Spleen (tissue), 11 donors: ENCODE results near the gene FAR2. TPM values are rescaled to one million over a fixed set of nuclear protein-coding genes. Genes with fewer than 3 reads are reported as not detected.
A peak's percentile ranks its signal among the peaks of the same experiment; 100 is the strongest.

Source experiments
- DNase-seq: peaks from one replicate; pipeline ENCODE4 v3.0.0-alpha.2; 2020
- H3K27ac ChIP-seq, 8 donors: fragments of 200-600 bp; sonication (generic) in 7 of 8; 1 replicate in 4 of 8; 2 replicates in 4 of 8; pipeline versions ENCODE4 v1.5.0 to v1.8.0; 2016 to 2021; ENCODE audit warnings: inconsistent platforms in 4 of 8, mild to moderate bottlenecking in 4 of 8, moderate library complexity in 1 of 8
- H3K27me3 ChIP-seq, 7 donors: fragments of 200-600 bp; sonication (generic) in 6 of 7; replicated peaks in 1 of 7; 1 replicate in 4 of 7; 2 replicates in 3 of 7; pipeline versions ENCODE4 v1.5.0 to v1.8.0; 2016 to 2021; ENCODE audit warnings: inconsistent platforms in 3 of 7, mild to moderate bottlenecking in 1 of 7
- H3K36me3 ChIP-seq, 6 donors: fragments of 200-600 bp; sonication (generic) in 5 of 6; 1 replicate in 4 of 6; 2 replicates in 2 of 6; pipeline versions ENCODE4 v1.5.0 to v1.8.0; 2016 to 2021; ENCODE audit warnings: inconsistent platforms in 2 of 6
- H3K4me1 ChIP-seq, 6 donors: fragments of 200-600 bp; sonication (generic) in 5 of 6; 1 replicate in 3 of 6; 2 replicates in 3 of 6; pipeline versions ENCODE4 v1.5.0 to v1.8.0; 2016 to 2021; ENCODE audit warnings: inconsistent platforms in 3 of 6
- H3K4me3 ChIP-seq, 8 donors: fragments of 200-600 bp; sonication (generic) in 7 of 8; 1 replicate in 4 of 8; 2 replicates in 4 of 8; pipeline versions ENCODE4 v1.5.0 to v1.8.0; 2016 to 2021; ENCODE audit warnings: inconsistent platforms in 4 of 8, mild to moderate bottlenecking in 4 of 8, moderate library complexity in 2 of 8
- H3K9me3 ChIP-seq, 8 donors: fragments of 200-600 bp; sonication (generic) in 7 of 8; 1 replicate in 4 of 8; 2 replicates in 4 of 8; pipeline versions ENCODE4 v1.5.0 to v1.8.0; 2016 to 2021; ENCODE audit warnings: inconsistent platforms in 4 of 8
- POLR2A ChIP-seq, 3 donors: fragments of 450-650 bp; IDR thresholded peaks; one replicate each; pipeline ENCODE4 v1.5.1; 2017; ENCODE audit warnings: antibody characterized with exemption in 3 of 3, mild to moderate bottlenecking in 1 of 3
- POLR2AphosphoS5 ChIP-seq, 3 donors: sonication (generic); formaldehyde crosslinking; IDR thresholded peaks; one replicate each; pipeline ENCODE4 v1.5.1; 2017; ENCODE audit warnings: antibody characterized with exemption in 3 of 3
- WGBS, 5 donors: extraction: QIAGEN DNeasy Blood & Tissue Kit in 3 of 5; methylation state at CpG; one replicate each; pipeline versions ENCODE4 v1.1.5 to v1.1.7; 2013 to 2018; 5-methylcytosine and 5-hydroxymethylcytosine counted together
- intact Hi-C: fragments of 100-400 bp; cut with DNase I; formaldehyde crosslinking; loops from one replicate; pipeline ENCODE4 v1.15.0; 2023; ENCODE audit warnings: low total_unique reads
- polyA plus RNA-seq, 3 donors: library from polyadenylated mRNA; stranded (reverse); fragments of 200-250 nt; gene quantifications; one replicate each; pipeline ENCODE4 v1.2.1, GENCODE V29; 2013
- total RNA-seq, 7 donors: library from RNA; depleted of rRNA in 3 of 7; stranded (reverse); fragments of >200 nt in 3 of 7; fragmentation: NEBNext Ultra II Directional in 4 of 7; extraction: Animal tissue kit (Norgen Biotek cat#: 25700) in 4 of 7; gene quantifications; one replicate each; pipeline versions ENCODE4 v1.1.0 to v1.2.1, GENCODE V29; 2016 to 2021
- TF ChIP-seq, protein P1 (sequence below), 11 experiments: fragments of 200-600 bp in 7 of 11; fragments of 450-650 bp in 4 of 11; sonication (generic) in 4 of 11; IDR thresholded peaks in 8 of 11; conservative IDR thresholded peaks in 3 of 11; 1 replicate in 7 of 11; 2 replicates in 4 of 11; pipeline versions ENCODE4 v1.4.0 to v1.8.0; 2016 to 2021; ENCODE audit warnings: antibody characterized with exemption in 11 of 11, inconsistent platforms in 4 of 11, mild to moderate bottlenecking in 1 of 11
- donor health status: healthy with polysubstance abuse.
- donor health status: DM: no; HTN: no; CAD: no; lungs with moderate emphysema.
- donor health status: DM: no; HTN: no; CAD: no.
- donor health status: Bipolar disorder and iron deficiency.
- donor health status: healthy.
- donor health status: DM: no; HTN: no; CAD: no.
- donor health status: DM: yes; HTN: yes; CAD: no.

The FAR2 gene
- total and polyA plus RNA-seq, 10 donors, result 2.9 to 51.8 (median 29.2) TPM

DNA sequence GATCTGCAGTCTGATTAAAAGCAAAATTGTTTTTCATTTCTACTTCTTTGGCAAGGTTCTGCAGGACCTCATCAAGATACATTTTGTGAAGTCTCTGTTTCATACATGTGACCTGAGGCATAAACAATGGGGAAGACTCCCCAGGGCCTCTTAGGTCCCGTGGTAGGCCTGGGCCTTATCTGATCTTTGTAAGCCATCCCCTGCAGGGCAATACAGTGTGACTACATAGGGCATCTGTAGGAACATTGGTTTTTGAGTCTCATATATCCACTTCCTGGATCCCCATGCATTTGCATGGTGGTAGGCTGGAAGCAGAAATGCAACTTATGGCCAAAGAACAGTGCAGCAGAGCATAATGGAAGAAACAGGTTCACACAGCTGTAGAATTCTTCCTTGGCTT, 6.0 kb downstream of the FAR2 start:
- H3K9me3 ChIP-seq, result no peaks in the 10 kb centered on the region
- DNase-seq, result no peak
- peaks cover 14 to 94% (median 50%) of the 10 kb centered on the region in 6 donors for H3K4me1 ChIP-seq
- intact Hi-C loops, result no loop called here
- H3K27ac ChIP-seq, result peak overlapping the region in 2 of 8 donors; percentile 6 to 46
- TF ChIP-seq, protein P1, sequence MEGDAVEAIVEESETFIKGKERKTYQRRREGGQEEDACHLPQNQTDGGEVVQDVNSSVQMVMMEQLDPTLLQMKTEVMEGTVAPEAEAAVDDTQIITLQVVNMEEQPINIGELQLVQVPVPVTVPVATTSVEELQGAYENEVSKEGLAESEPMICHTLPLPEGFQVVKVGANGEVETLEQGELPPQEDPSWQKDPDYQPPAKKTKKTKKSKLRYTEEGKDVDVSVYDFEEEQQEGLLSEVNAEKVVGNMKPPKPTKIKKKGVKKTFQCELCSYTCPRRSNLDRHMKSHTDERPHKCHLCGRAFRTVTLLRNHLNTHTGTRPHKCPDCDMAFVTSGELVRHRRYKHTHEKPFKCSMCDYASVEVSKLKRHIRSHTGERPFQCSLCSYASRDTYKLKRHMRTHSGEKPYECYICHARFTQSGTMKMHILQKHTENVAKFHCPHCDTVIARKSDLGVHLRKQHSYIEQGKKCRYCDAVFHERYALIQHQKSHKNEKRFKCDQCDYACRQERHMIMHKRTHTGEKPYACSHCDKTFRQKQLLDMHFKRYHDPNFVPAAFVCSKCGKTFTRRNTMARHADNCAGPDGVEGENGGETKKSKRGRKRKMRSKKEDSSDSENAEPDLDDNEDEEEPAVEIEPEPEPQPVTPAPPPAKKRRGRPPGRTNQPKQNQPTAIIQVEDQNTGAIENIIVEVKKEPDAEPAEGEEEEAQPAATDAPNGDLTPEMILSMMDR (IDR thresholded peaks at IDR 0.05 in 8 of 11, conservative IDR thresholded peaks at IDR 0.05 in 3 of 11), result no peak
- TF ChIP-seq POLR2AphosphoS5 (IDR thresholded peaks at IDR 0.05) (no peak), POLR2A (IDR thresholded peaks at IDR 0.05) (no peak)
- H3K27me3 ChIP-seq, result peaks cover 0 to 2% (median 0%) of the 10 kb centered on the region in 7 donors
- H3K4me3 ChIP-seq, result no peak overlapping the region
- H3K36me3 ChIP-seq, result no peaks in the 10 kb centered on the region
- 50 to 71% (median 59%) methylated on average over 1 of the region's 1 CpG for WGBS, 5 donors

DNA sequence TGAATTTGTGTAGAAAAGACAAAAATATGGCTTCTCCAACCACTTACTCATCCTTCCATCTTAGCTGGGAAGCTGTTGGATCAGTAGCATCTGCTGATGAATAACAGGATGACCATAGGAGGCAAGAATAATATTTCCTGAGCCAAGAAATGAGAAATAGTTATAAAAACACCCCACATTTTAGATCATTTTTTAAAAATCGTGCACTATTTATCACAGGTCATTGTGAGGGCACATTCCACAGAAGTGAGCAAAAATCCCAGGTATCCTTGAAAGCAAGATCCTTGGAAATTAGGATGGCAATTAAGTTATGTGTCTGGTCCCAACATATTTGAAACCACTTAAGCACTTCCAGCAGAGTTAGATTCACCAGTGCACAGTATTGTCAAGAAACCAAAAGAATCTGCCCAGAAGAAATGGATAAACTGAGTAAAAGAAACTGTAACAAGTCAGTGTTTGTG, 8.4 kb downstream of the FAR2 start:
- 58 to 68% (median 60%) methylated on average over 1 of the region's 1 CpG for WGBS, 5 donors
- intact Hi-C loops, result no loop called here
- H3K4me3 ChIP-seq, result peak overlapping the region in 1 of 8 donors; percentile 26
- no peaks in the 10 kb centered on the region for H3K9me3 ChIP-seq
- TF ChIP-seq, protein P1 (IDR thresholded peaks at IDR 0.05 in 8 of 11, conservative IDR thresholded peaks at IDR 0.05 in 3 of 11), result no peak
- no peak for TF ChIP-seq POLR2AphosphoS5 (IDR thresholded peaks at IDR 0.05)
- no peak for TF ChIP-seq POLR2A (IDR thresholded peaks at IDR 0.05)
- H3K27me3 ChIP-seq, result no peaks in the 10 kb centered on the region
- H3K4me1 ChIP-seq, result peaks cover 7 to 81% (median 32%) of the 10 kb centered on the region in 6 donors
- H3K27ac ChIP-seq, result peak overlapping the region in 7 of 8 donors; percentile 41 to 85 (median 71)
- H3K36me3 ChIP-seq, result no peaks in the 10 kb centered on the region
- no peak for DNase-seq

DNA sequence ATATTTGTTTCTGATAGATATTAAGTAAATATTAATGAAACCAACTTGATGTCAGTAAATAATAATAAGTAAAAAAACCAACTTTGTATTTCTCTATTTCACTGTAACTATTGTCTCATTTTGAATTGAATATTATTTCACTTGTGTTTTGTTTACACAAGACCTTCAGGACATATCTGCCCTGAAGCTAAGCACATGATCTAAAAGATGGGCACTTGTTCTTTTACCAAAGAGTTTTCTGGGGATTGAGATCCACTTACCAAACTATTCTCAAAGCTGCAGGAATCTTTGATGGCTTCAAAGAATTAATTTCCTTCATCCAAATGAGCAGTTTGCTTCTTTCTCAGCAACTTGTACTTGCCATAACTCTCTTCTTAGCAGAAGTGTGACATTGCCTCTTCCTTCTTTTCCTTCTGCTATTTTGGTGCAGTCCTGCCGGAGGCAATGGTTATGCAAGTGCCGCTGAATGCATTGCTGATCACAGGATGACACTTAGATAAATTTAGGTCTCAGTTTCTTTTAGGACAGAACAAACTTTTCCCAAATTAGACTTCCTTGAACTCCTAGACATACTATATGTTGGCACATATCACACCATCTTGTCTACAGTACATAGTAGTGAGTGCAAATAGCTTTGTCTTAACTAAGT, 9.2 kb downstream of the FAR2 start:
- 28 to 57% (median 36%) methylated on average over 2 of the region's 2 CpGs for WGBS, 5 donors
- Histone ChIP-seq H3K27me3 (no peaks in the 10 kb centered on the region), H3K4me3 (peak overlapping the region in 1 of 8 donors; percentile 26), H3K36me3 (no peaks in the 10 kb centered on the region), H3K9me3 (no peaks in the 10 kb centered on the region), H3K4me1 (peaks cover 0 to 74% (median 25%) of the 10 kb centered on the region in 6 donors), H3K27ac (peak overlapping the region in 7 of 8 donors; percentile 41 to 85 (median 71))
- intact Hi-C loops, result no loop called here
- TF ChIP-seq POLR2A (IDR thresholded peaks at IDR 0.05), result no peak
- TF ChIP-seq, protein P1 (IDR thresholded peaks at IDR 0.05 in 8 of 11, conservative IDR thresholded peaks at IDR 0.05 in 3 of 11), result no peak
- peak in 1 of 3 donors; percentile 37 for TF ChIP-seq POLR2AphosphoS5 (IDR thresholded peaks at IDR 0.05)
- no peak for DNase-seq

DNA sequence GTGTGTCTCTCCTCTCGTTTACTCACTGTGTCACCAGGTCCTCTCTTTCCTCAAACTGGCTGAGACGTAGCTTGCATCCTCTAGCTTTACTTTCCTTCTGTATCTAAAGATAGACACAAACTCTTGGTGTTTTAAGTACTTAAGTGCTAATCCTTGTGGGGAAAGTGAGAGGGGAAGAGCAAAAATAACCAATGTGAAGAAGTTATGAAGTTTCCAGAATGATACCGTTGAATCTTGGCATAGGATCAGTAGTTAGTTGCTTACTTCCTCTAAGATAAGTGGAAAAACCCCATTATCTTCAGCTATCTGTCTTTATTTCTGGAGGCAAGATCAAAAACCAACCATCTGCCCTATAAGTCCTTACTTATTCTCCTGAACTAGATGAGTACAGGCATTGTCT, 10.6 kb downstream of the FAR2 start:
- intact Hi-C loops, result no loop called here
- H3K4me3 ChIP-seq, result peak overlapping the region in 1 of 8 donors; percentile 0
- H3K9me3 ChIP-seq, result no peaks in the 10 kb centered on the region
- WGBS, 5 donors, result 18 to 38% (median 23%) methylated on average over 3 of the region's 3 CpGs
- no peak for DNase-seq
- H3K36me3 ChIP-seq, result no peaks in the 10 kb centered on the region
- no peaks in the 10 kb centered on the region for H3K27me3 ChIP-seq
- TF ChIP-seq, protein P1 (IDR thresholded peaks at IDR 0.05 in 8 of 11, conservative IDR thresholded peaks at IDR 0.05 in 3 of 11), result no peak
- TF ChIP-seq POLR2AphosphoS5 (IDR thresholded peaks at IDR 0.05) (no peak), POLR2A (IDR thresholded peaks at IDR 0.05) (no peak)
- peaks cover 5 to 76% (median 28%) of the 10 kb centered on the region in 6 donors for H3K4me1 ChIP-seq
- H3K27ac ChIP-seq, result peak overlapping the region in 7 of 8 donors; percentile 51 to 85 (median 71)
